CD4-positive, alpha-beta T cell treated with Interleukin-17A for 4 hours (primary cell): ENCODE measurements around the gene FOXO1.
A peak's percentile ranks its signal among the peaks of the same experiment; 100 is the strongest.

Experiments
- DNase-seq: peaks from one replicate; pipeline ENCODE4 v3.0.0-alpha.2; 2020; ENCODE audit warnings: mixed read lengths

The FOXO1 gene

GRCh38 chr13:40635315-40635995 is 31.0 kb downstream of the FOXO1 start:
- DNase-seq = no peak

GRCh38 chr13:40632915-40633314 is 33.5 kb downstream of the FOXO1 start:
- no peak for DNase-seq

- no peak for DNase-seq
These were observed 34.8 kb downstream of the FOXO1 start for GRCh38 chr13:40631605-40632004.

- DNase-seq = no peak
These were observed 36.6 kb downstream of the FOXO1 start for GRCh38 chr13:40629678-40630384.

- no peak for DNase-seq
These were observed 39.5 kb downstream of the FOXO1 start for GRCh38 chr13:40626977-40627376.

GRCh38 chr13:40626561-40626960 is 39.9 kb downstream of the FOXO1 start:
- no peak for DNase-seq

GRCh38 chr13:40624986-40625385 is 41.5 kb downstream of the FOXO1 start:
- no peak for DNase-seq

GRCh38 chr13:40624383-40624782 is 42.1 kb downstream of the FOXO1 start:
- peak; percentile 64 for DNase-seq

- DNase-seq = no peak
These were observed 43.7 kb downstream of the FOXO1 start for GRCh38 chr13:40622761-40623160.

- DNase-seq = no peak
These were observed 44.2 kb downstream of the FOXO1 start for GRCh38 chr13:40622246-40622645.

- DNase-seq = no peak
These were observed 47.0 kb downstream of the FOXO1 start for GRCh38 chr13:40619479-40619814.

GRCh38 chr13:40618581-40619478 is 47.6 kb downstream of the FOXO1 start:
- no peak for DNase-seq

GRCh38 chr13:40617801-40618356 is 48.6 kb downstream of the FOXO1 start:
- DNase-seq = no peak

- DNase-seq = no peak
These were observed 50.8 kb downstream of the FOXO1 start for GRCh38 chr13:40615619-40616018.

GRCh38 chr13:40613914-40614313 is 52.5 kb downstream of the FOXO1 start:
- no peak for DNase-seq

GRCh38 chr13:40613192-40613818 is 53.1 kb downstream of the FOXO1 start:
- peak; percentile 65 for DNase-seq

GRCh38 chr13:40612041-40612440 is 54.4 kb downstream of the FOXO1 start:
- DNase-seq = no peak

- no peak for DNase-seq
These were observed 54.8 kb downstream of the FOXO1 start for GRCh38 chr13:40611635-40612034.

GRCh38 chr13:40611004-40611403 is 55.4 kb downstream of the FOXO1 start:
- DNase-seq = no peak

- no peak for DNase-seq
These were observed 56.3 kb downstream of the FOXO1 start for GRCh38 chr13:40609972-40610726.

- no peak for DNase-seq
These were observed 58.1 kb downstream of the FOXO1 start for GRCh38 chr13:40608308-40608707.

GRCh38 chr13:40605573-40605972 is 60.9 kb downstream of the FOXO1 start:
- no peak for DNase-seq
